ENCODE measurements around the gene CYREN.

Gene CYREN

GRCh38 chr7:135197906-135198655 lies 27.6 kb upstream of the CYREN start:
- Histone ChIP-seq H3K27me3 (ENCODE audit: control insufficient read depth in 1 of 2, insufficient read depth in 2 of 2, low read length in 2 of 2) (no peaks in the 10 kb centered on the region), H3K9me3 (ENCODE audit: control insufficient read depth in 1 of 2, low read length in 2 of 2) (no peaks in the 10 kb centered on the region), H3K4me3 (ENCODE audit: low read depth in 1 of 2, low read length in 2 of 2) (no peak overlapping the region), H3K9ac (ENCODE audit: low read depth in 1 of 2, low read length in 2 of 2) (no peak overlapping the region), H3K4me1 (ENCODE audit: control insufficient read depth in 1 of 2, insufficient read depth in 2 of 2, low read length in 2 of 2) (no peaks in the 10 kb centered on the region), H3K36me3 (ENCODE audit: control insufficient read depth in 1 of 2, insufficient read depth in 2 of 2, low read length in 2 of 2) (peaks cover 0 to 65% of the 10 kb centered on the region in 2 donors), H3K27ac (ENCODE audit: low read depth, low read length) (no peak overlapping the region)

GRCh38 chr7:135197343-135197742 lies 26.8 kb upstream of the CYREN start:
- Histone ChIP-seq H3K9me3 (ENCODE audit: control insufficient read depth in 1 of 2, low read length in 2 of 2) (no peaks in the 10 kb centered on the region), H3K27ac (ENCODE audit: low read depth, low read length) (no peak overlapping the region), H3K9ac (ENCODE audit: low read depth in 1 of 2, low read length in 2 of 2) (no peak overlapping the region), H3K4me3 (ENCODE audit: low read depth in 1 of 2, low read length in 2 of 2) (no peak overlapping the region), H3K4me1 (ENCODE audit: control insufficient read depth in 1 of 2, insufficient read depth in 2 of 2, low read length in 2 of 2) (no peaks in the 10 kb centered on the region), H3K36me3 (ENCODE audit: control insufficient read depth in 1 of 2, insufficient read depth in 2 of 2, low read length in 2 of 2) (peaks cover 0 to 64% of the 10 kb centered on the region in 2 donors), H3K27me3 (ENCODE audit: control insufficient read depth in 1 of 2, insufficient read depth in 2 of 2, low read length in 2 of 2) (no peaks in the 10 kb centered on the region)

- Histone ChIP-seq H3K9ac (ENCODE audit: low read depth in 1 of 2, low read length in 2 of 2) (no peak overlapping the region), H3K27me3 (ENCODE audit: control insufficient read depth in 1 of 2, insufficient read depth in 2 of 2, low read length in 2 of 2) (no peaks in the 10 kb centered on the region), H3K9me3 (ENCODE audit: control insufficient read depth in 1 of 2, low read length in 2 of 2) (no peaks in the 10 kb centered on the region), H3K4me1 (ENCODE audit: control insufficient read depth in 1 of 2, insufficient read depth in 2 of 2, low read length in 2 of 2) (no peaks in the 10 kb centered on the region), H3K27ac (ENCODE audit: low read depth, low read length) (no peak overlapping the region), H3K36me3 (ENCODE audit: control insufficient read depth in 1 of 2, insufficient read depth in 2 of 2, low read length in 2 of 2) (peaks cover 0 to 66% of the 10 kb centered on the region in 2 donors), H3K4me3 (ENCODE audit: low read depth in 1 of 2, low read length in 2 of 2) (no peak overlapping the region)
Measured at GRCh38 chr7:135195968-135196629, 25.6 kb upstream of the CYREN start.

GRCh38 chr7:135195156-135195555 lies 24.6 kb upstream of the CYREN start:
- no peaks in the 10 kb centered on the region for H3K9me3 ChIP-seq (ENCODE audit: control insufficient read depth in 1 of 2, low read length in 2 of 2)
- no peak overlapping the region for H3K4me3 ChIP-seq (ENCODE audit: low read depth in 1 of 2, low read length in 2 of 2)
- H3K4me1 ChIP-seq (ENCODE audit: control insufficient read depth in 1 of 2, insufficient read depth in 2 of 2, low read length in 2 of 2) = no peaks in the 10 kb centered on the region
- H3K27me3 ChIP-seq (ENCODE audit: control insufficient read depth in 1 of 2, insufficient read depth in 2 of 2, low read length in 2 of 2) = no peaks in the 10 kb centered on the region
- no peak overlapping the region for H3K27ac ChIP-seq (ENCODE audit: low read depth, low read length)
- H3K36me3 ChIP-seq (ENCODE audit: control insufficient read depth in 1 of 2, insufficient read depth in 2 of 2, low read length in 2 of 2) = peaks cover 0 to 57% of the 10 kb centered on the region in 2 donors
- H3K9ac ChIP-seq (ENCODE audit: low read depth in 1 of 2, low read length in 2 of 2) = no peak overlapping the region

GRCh38 chr7:135194494-135195095 lies 24.1 kb upstream of the CYREN start:
- Histone ChIP-seq H3K9ac (ENCODE audit: low read depth in 1 of 2, low read length in 2 of 2) (no peak overlapping the region), H3K9me3 (ENCODE audit: control insufficient read depth in 1 of 2, low read length in 2 of 2) (no peaks in the 10 kb centered on the region), H3K4me1 (ENCODE audit: control insufficient read depth in 1 of 2, insufficient read depth in 2 of 2, low read length in 2 of 2) (no peaks in the 10 kb centered on the region), H3K27me3 (ENCODE audit: control insufficient read depth in 1 of 2, insufficient read depth in 2 of 2, low read length in 2 of 2) (no peaks in the 10 kb centered on the region), H3K36me3 (ENCODE audit: control insufficient read depth in 1 of 2, insufficient read depth in 2 of 2, low read length in 2 of 2) (peaks cover 0 to 51% of the 10 kb centered on the region in 2 donors), H3K27ac (ENCODE audit: low read depth, low read length) (no peak overlapping the region), H3K4me3 (ENCODE audit: low read depth in 1 of 2, low read length in 2 of 2) (no peak overlapping the region)

GRCh38 chr7:135193615-135194081 lies 23.1 kb upstream of the CYREN start:
- no peaks in the 10 kb centered on the region for H3K4me1 ChIP-seq (ENCODE audit: control insufficient read depth in 1 of 2, insufficient read depth in 2 of 2, low read length in 2 of 2)
- no peak overlapping the region for H3K27ac ChIP-seq (ENCODE audit: low read depth, low read length)
- H3K9me3 ChIP-seq (ENCODE audit: control insufficient read depth in 1 of 2, low read length in 2 of 2) = no peaks in the 10 kb centered on the region
- H3K4me3 ChIP-seq (ENCODE audit: low read depth in 1 of 2, low read length in 2 of 2) = no peak overlapping the region
- H3K9ac ChIP-seq (ENCODE audit: low read depth in 1 of 2, low read length in 2 of 2) = no peak overlapping the region
- H3K27me3 ChIP-seq (ENCODE audit: control insufficient read depth in 1 of 2, insufficient read depth in 2 of 2, low read length in 2 of 2) = no peaks in the 10 kb centered on the region
- H3K36me3 ChIP-seq (ENCODE audit: control insufficient read depth in 1 of 2, insufficient read depth in 2 of 2, low read length in 2 of 2) = peaks cover 0 to 56% of the 10 kb centered on the region in 2 donors

GRCh38 chr7:135192914-135193536 lies 22.5 kb upstream of the CYREN start:
- Histone ChIP-seq H3K27ac (ENCODE audit: low read depth, low read length) (no peak overlapping the region), H3K36me3 (ENCODE audit: control insufficient read depth in 1 of 2, insufficient read depth in 2 of 2, low read length in 2 of 2) (peaks cover 5 to 56% of the 10 kb centered on the region in 2 donors), H3K9ac (ENCODE audit: low read depth in 1 of 2, low read length in 2 of 2) (no peak overlapping the region)

GRCh38 chr7:135190703-135191102 lies 20.2 kb upstream of the CYREN start:
- Histone ChIP-seq H3K9me3 (ENCODE audit: control insufficient read depth in 1 of 2, low read length in 2 of 2) (no peaks in the 10 kb centered on the region), H3K9ac (ENCODE audit: low read depth in 1 of 2, low read length in 2 of 2) (no peak overlapping the region), H3K36me3 (ENCODE audit: control insufficient read depth in 1 of 2, insufficient read depth in 2 of 2, low read length in 2 of 2) (peaks cover 12 to 54% of the 10 kb centered on the region in 2 donors), H3K4me1 (ENCODE audit: control insufficient read depth in 1 of 2, insufficient read depth in 2 of 2, low read length in 2 of 2) (no peaks in the 10 kb centered on the region), H3K27me3 (ENCODE audit: control insufficient read depth in 1 of 2, insufficient read depth in 2 of 2, low read length in 2 of 2) (no peaks in the 10 kb centered on the region), H3K27ac (ENCODE audit: low read depth, low read length) (no peak overlapping the region), H3K4me3 (ENCODE audit: low read depth in 1 of 2, low read length in 2 of 2) (no peak overlapping the region)

More at GRCh38 chr7:135192914-135193536, 22.5 kb upstream of the CYREN start:
- H3K9me3 ChIP-seq (ENCODE audit: control insufficient read depth in 1 of 2, low read length in 2 of 2) = no peaks in the 10 kb centered on the region
- H3K27me3 ChIP-seq (ENCODE audit: control insufficient read depth in 1 of 2, insufficient read depth in 2 of 2, low read length in 2 of 2) = no peaks in the 10 kb centered on the region
- H3K4me3 ChIP-seq (ENCODE audit: low read depth in 1 of 2, low read length in 2 of 2) = no peak overlapping the region
- H3K4me1 ChIP-seq (ENCODE audit: control insufficient read depth in 1 of 2, insufficient read depth in 2 of 2, low read length in 2 of 2) = no peaks in the 10 kb centered on the region

- Histone ChIP-seq H3K9me3 (ENCODE audit: control insufficient read depth in 1 of 2, low read length in 2 of 2) (no peaks in the 10 kb centered on the region), H3K9ac (ENCODE audit: low read depth in 1 of 2, low read length in 2 of 2) (no peak overlapping the region), H3K27me3 (ENCODE audit: control insufficient read depth in 1 of 2, insufficient read depth in 2 of 2, low read length in 2 of 2) (no peaks in the 10 kb centered on the region), H3K27ac (ENCODE audit: low read depth, low read length) (no peak overlapping the region), H3K4me1 (ENCODE audit: control insufficient read depth in 1 of 2, insufficient read depth in 2 of 2, low read length in 2 of 2) (no peaks in the 10 kb centered on the region), H3K36me3 (ENCODE audit: control insufficient read depth in 1 of 2, insufficient read depth in 2 of 2, low read length in 2 of 2) (peaks cover 15 to 55% of the 10 kb centered on the region in 2 donors), H3K4me3 (ENCODE audit: low read depth in 1 of 2, low read length in 2 of 2) (no peak overlapping the region)
Measured at GRCh38 chr7:135189961-135190360, 19.5 kb upstream of the CYREN start.

- Histone ChIP-seq H3K4me1 (ENCODE audit: control insufficient read depth in 1 of 2, insufficient read depth in 2 of 2, low read length in 2 of 2) (no peaks in the 10 kb centered on the region), H3K36me3 (ENCODE audit: control insufficient read depth in 1 of 2, insufficient read depth in 2 of 2, low read length in 2 of 2) (peaks cover 16 to 55% of the 10 kb centered on the region in 2 donors), H3K9me3 (ENCODE audit: control insufficient read depth in 1 of 2, low read length in 2 of 2) (no peaks in the 10 kb centered on the region), H3K27ac (ENCODE audit: low read depth, low read length) (no peak overlapping the region), H3K27me3 (ENCODE audit: control insufficient read depth in 1 of 2, insufficient read depth in 2 of 2, low read length in 2 of 2) (no peaks in the 10 kb centered on the region), H3K4me3 (ENCODE audit: low read depth in 1 of 2, low read length in 2 of 2) (no peak overlapping the region), H3K9ac (ENCODE audit: low read depth in 1 of 2, low read length in 2 of 2) (no peak overlapping the region)
Measured at GRCh38 chr7:135189221-135189662, 18.7 kb upstream of the CYREN start.

All from duodenal mucosa (tissue), 2 donors.